Chondrocyte (in vitro differentiated cells): ENCODE measurements around the gene ZC3H18. TPM values are rescaled to one million over a fixed set of nuclear protein-coding genes. Genes with fewer than 3 reads are reported as not detected.

ENCODE experiments used
- DNase-seq: peaks from one replicate; pipeline ENCODE4 v3.0.0; 2021; ENCODE audit warnings: mixed read lengths, low spot score
- H3K27ac Mint-ChIP-seq: one replicate; pipeline ENCODE4 v1.8.0; 2021; ENCODE audit warnings: mild to moderate bottlenecking, moderate library complexity, mixed read lengths; ENCODE audit not compliant: unreplicated experiment
- H3K27me3 Mint-ChIP-seq: 2 replicates; pipeline ENCODE4 v1.8.0; 2021; ENCODE audit warnings: low read depth, mixed read lengths
- H3K36me3 Mint-ChIP-seq: 2 replicates; pipeline ENCODE4 v1.8.0; 2021; ENCODE audit warnings: low read depth, mixed read lengths
- H3K4me1 Mint-ChIP-seq: 2 replicates; pipeline ENCODE4 v1.8.0; 2021; ENCODE audit warnings: low read depth, mild to moderate bottlenecking, mixed read lengths
- H3K4me3 Mint-ChIP-seq: one replicate; pipeline ENCODE4 v1.8.0; 2021; ENCODE audit warnings: mild to moderate bottlenecking, moderate library complexity, mixed read lengths; ENCODE audit not compliant: unreplicated experiment
- H3K9me3 Mint-ChIP-seq: 2 replicates; pipeline ENCODE4 v1.8.0; 2021; ENCODE audit warnings: low read depth, mixed read lengths
- CTCF ChIP-seq: fragments of 200-600 bp; sonication (generic); IDR thresholded peaks from 2 replicates; pipeline ENCODE4 v1.5.0; 2021; ENCODE audit warnings: antibody characterized with exemption, mild to moderate bottlenecking, moderate library complexity
- total RNA-seq: library from RNA; stranded (reverse); gene quantifications from 3 replicates; pipeline ENCODE4 v1.2.1, GENCODE V29; 2021

Gene ZC3H18
- total RNA-seq, 1 donor from 2014 or later, result 36.7 TPM

- Mint-ChIP-seq H3K27me3 (no peaks in the 10 kb centered on the region), H3K9me3 (no peaks in the 10 kb centered on the region), H3K27ac (no peak overlapping the region), H3K4me3 (no peak overlapping the region), H3K4me1 (no peaks in the 10 kb centered on the region), H3K36me3 (peaks cover 23% of the 10 kb centered on the region)
- DNase-seq, result no peak
- no peak for TF ChIP-seq CTCF
Observed at GRCh38 chr16:88578446-88579313, 8.5 kb downstream of the ZC3H18 start.

- Mint-ChIP-seq H3K9me3 (no peaks in the 10 kb centered on the region), H3K27me3 (no peaks in the 10 kb centered on the region), H3K4me3 (no peak overlapping the region), H3K4me1 (no peaks in the 10 kb centered on the region), H3K36me3 (peaks cover 20% of the 10 kb centered on the region), H3K27ac (peak overlapping the region; percentile 59)
- no peak for DNase-seq
- no peak for TF ChIP-seq CTCF
Observed at GRCh38 chr16:88580371-88580770, 10.2 kb downstream of the ZC3H18 start.

- Mint-ChIP-seq H3K4me3 (no peak overlapping the region), H3K4me1 (no peaks in the 10 kb centered on the region), H3K27ac (no peak overlapping the region), H3K9me3 (no peaks in the 10 kb centered on the region), H3K36me3 (peaks cover 22% of the 10 kb centered on the region), H3K27me3 (no peaks in the 10 kb centered on the region)
- DNase-seq, result no peak
- no peak for TF ChIP-seq CTCF
Observed at GRCh38 chr16:88581033-88581432, 10.8 kb downstream of the ZC3H18 start.

GRCh38 chr16:88582912-88583575, 12.8 kb downstream of the ZC3H18 start:
- Mint-ChIP-seq H3K9me3 (no peaks in the 10 kb centered on the region), H3K4me1 (no peaks in the 10 kb centered on the region), H3K27me3 (no peaks in the 10 kb centered on the region), H3K27ac (no peak overlapping the region), H3K36me3 (peaks cover 25% of the 10 kb centered on the region), H3K4me3 (no peak overlapping the region)
- DNase-seq, result no peak
- no peak for TF ChIP-seq CTCF

- no peaks in the 10 kb centered on the region for H3K4me1 Mint-ChIP-seq
- no peak overlapping the region for H3K27ac Mint-ChIP-seq
- peaks cover 29% of the 10 kb centered on the region for H3K36me3 Mint-ChIP-seq
- TF ChIP-seq CTCF, result no peak
- H3K27me3 Mint-ChIP-seq, result no peaks in the 10 kb centered on the region
- no peak overlapping the region for H3K4me3 Mint-ChIP-seq
- no peak for DNase-seq
- no peaks in the 10 kb centered on the region for H3K9me3 Mint-ChIP-seq
Observed at GRCh38 chr16:88584676-88585075, 14.5 kb downstream of the ZC3H18 start.
